ENCODE measurements around the gene CAMKV. TPM values are rescaled to one million over a fixed set of nuclear protein-coding genes. Genes with fewer than 3 reads are reported as not detected.

Gene CAMKV
- total and polyA plus RNA-seq, 10 of the 15 experiments (the other 5 are each of a cell fraction or from before 2014, with no cell fraction given) = 0.06 to 0.20 TPM; not detected in 8

- Histone ChIP-seq H3K27me3 (replicated peaks in 1 of 2; ENCODE audit: control insufficient read depth in 2 of 2, insufficient read depth in 2 of 2, low read length in 1 of 2) (no peaks in the 10 kb centered on the region), H3K4me2 (ENCODE audit: control insufficient read depth, insufficient read depth) (no peak overlapping the region), H4K20me1 (ENCODE audit: control insufficient read depth, insufficient read depth) (no peaks in the 10 kb centered on the region), H3K4me1 (ENCODE audit: control insufficient read depth, insufficient read depth, low read length) (peaks cover 20% of the 10 kb centered on the region), H3K9ac (ENCODE audit: control insufficient read depth, insufficient read depth, low read length) (no peak overlapping the region), H3K79me2 (ENCODE audit: control insufficient read depth, insufficient read depth, low read length) (no peaks in the 10 kb centered on the region), H3K4me3 (no peak overlapping the region), H3K27ac (ENCODE audit: control insufficient read depth, insufficient read depth) (no peak overlapping the region), H2AFZ (ENCODE audit: control insufficient read depth, low read depth, low read length) (no peak overlapping the region), H3K36me3 (ENCODE audit: control insufficient read depth in 2 of 2, insufficient read depth in 2 of 2, low read length in 1 of 2) (peaks cover 0 to 2% of the 10 kb centered on the region in 2 experiments; a peak in 2 of 4 replicates), H3K9me3 (replicated peaks; ENCODE audit: control insufficient read depth, insufficient read depth, low read length) (no peaks in the 10 kb centered on the region)
- 80% methylated on average over 14 of the region's 14 CpGs for WGBS (ENCODE audit: insufficient coverage, insufficient replicate concordance, low lambda C conversion rate, missing lambda C conversion rate)
- ATAC-seq = no peak
- DNase-seq (ENCODE audit: low read depth, low spot score) = no peak
- FAIRE-seq = no peak
- ChIA-PET SMC1A (ENCODE audit: uncharacterized antibody, unreplicated experiment) (interaction anchor here (0.6 to 1.5 kb wide), 3 partner anchors 41 to 835 kb away, joined by 3 read pairs; no protein-coding TSS in a partner anchor), RAD21 (ENCODE audit: unreplicated experiment) (interaction anchor here (1.2 kb wide), 1 partner anchor 106 kb away, joined by 7 read pairs; the partner anchor contains the start of gene INKA1), CTCF (interaction anchor here (0.7 to 8.4 kb wide), 5 partner anchors 8 to 105 kb away, joined by 3 to 70 read pairs (median 4); partner anchors contain the start of gene INKA1), POLR2A (interaction anchor here (1.2 kb wide), 1 partner anchor 8 kb away, joined by 3 read pairs; no protein-coding TSS in a partner anchor)
- TF ChIP-seq HDAC6 (IDR thresholded peaks at IDR 0.05; ENCODE audit: unreplicated experiment) (no peak), PRDM15 (CRISPR knock-in tag; IDR thresholded peaks at IDR 0.05) (no peak), WRNIP1 (IDR thresholded peaks at IDR 0.05; ENCODE audit: borderline replicate concordance, low read depth, low read length) (no peak), NR2C2 (IDR thresholded peaks at IDR 0.05; ENCODE audit: borderline replicate concordance, control insufficient read depth, insufficient read length, low read depth) (no peak), CREM (IDR thresholded peaks at IDR 0.05; ENCODE audit: low read depth) (no peak), SRF (IDR thresholded peaks at IDR 0.05; ENCODE audit: low read depth in 2 of 2, low read length in 2 of 2) (no peak)
- intact Hi-C loops (cut with micrococcal nuclease; ENCODE audit: unreplicated experiment) (loop anchor here (5.0 kb wide), 1 partner anchor 51 kb away; the partner anchor contains the start of gene TRAIP), in situ Hi-C loops (cut with MboI) (loop anchor here (5.0 kb wide), 1 partner anchor 106 kb away; the partner anchor contains the start of gene INKA1)
- BruUV-seq (replicated peaks) = no TSS peak
Measured at GRCh38 chr3:49908373-49909199, 38.9 kb upstream of the CAMKV start.

Measured in GM12878 (cell line).